ENCODE results near the gene RUBCNL.

RUBCNL gene

GRCh38 chr13:46320821-46321220 is 66.2 kb downstream of the RUBCNL start:
- H3K4me3 ChIP-seq (ENCODE audit: low read depth, low read length): no peak overlapping the region
- TF ChIP-seq, protein P1, sequence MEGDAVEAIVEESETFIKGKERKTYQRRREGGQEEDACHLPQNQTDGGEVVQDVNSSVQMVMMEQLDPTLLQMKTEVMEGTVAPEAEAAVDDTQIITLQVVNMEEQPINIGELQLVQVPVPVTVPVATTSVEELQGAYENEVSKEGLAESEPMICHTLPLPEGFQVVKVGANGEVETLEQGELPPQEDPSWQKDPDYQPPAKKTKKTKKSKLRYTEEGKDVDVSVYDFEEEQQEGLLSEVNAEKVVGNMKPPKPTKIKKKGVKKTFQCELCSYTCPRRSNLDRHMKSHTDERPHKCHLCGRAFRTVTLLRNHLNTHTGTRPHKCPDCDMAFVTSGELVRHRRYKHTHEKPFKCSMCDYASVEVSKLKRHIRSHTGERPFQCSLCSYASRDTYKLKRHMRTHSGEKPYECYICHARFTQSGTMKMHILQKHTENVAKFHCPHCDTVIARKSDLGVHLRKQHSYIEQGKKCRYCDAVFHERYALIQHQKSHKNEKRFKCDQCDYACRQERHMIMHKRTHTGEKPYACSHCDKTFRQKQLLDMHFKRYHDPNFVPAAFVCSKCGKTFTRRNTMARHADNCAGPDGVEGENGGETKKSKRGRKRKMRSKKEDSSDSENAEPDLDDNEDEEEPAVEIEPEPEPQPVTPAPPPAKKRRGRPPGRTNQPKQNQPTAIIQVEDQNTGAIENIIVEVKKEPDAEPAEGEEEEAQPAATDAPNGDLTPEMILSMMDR (conservative IDR thresholded peaks at IDR 0.05; ENCODE audit: low read depth, low read length): no peak
- DNase-seq (ENCODE audit: low read depth): no peak

DNA sequence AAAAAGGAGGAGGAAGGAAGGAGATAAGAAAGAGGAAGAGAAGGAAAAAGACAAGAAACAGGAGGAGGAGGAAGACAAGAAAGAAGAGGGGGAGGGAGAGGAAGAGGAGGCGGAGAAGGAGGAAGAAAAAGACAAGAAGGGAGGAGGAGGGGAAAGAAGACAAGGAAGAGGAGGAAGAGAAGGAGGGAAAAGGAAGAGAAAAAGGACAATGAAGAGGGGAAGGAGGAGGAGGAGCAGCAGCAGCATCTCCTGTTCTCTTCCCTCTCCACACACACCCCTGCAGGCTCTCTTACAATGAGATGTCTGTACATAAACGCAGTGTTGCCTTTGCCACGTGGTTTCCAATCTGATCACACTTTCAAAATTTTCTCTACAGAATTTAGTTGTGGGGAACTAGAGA is 66.6 kb downstream of the RUBCNL start:
- TF ChIP-seq, protein P1 (conservative IDR thresholded peaks at IDR 0.05; ENCODE audit: low read depth, low read length): no peak
- H3K4me3 ChIP-seq (ENCODE audit: low read depth, low read length): no peak overlapping the region
- no peak for DNase-seq (ENCODE audit: low read depth)

- no peak for DNase-seq (ENCODE audit: low read depth)
- H3K4me3 ChIP-seq (ENCODE audit: low read depth, low read length): no peak overlapping the region
- TF ChIP-seq, protein P1 (conservative IDR thresholded peaks at IDR 0.05; ENCODE audit: low read depth, low read length): no peak
Measured at GRCh38 chr13:46318986-46319385, 68.1 kb downstream of the RUBCNL start.

- TF ChIP-seq, protein P1 (conservative IDR thresholded peaks at IDR 0.05; ENCODE audit: low read depth, low read length): no peak
- peak; percentile 51 for DNase-seq (ENCODE audit: low read depth)
Measured at GRCh38 chr13:46317120-46317519, 69.9 kb downstream of the RUBCNL start.

GRCh38 chr13:46315491-46316075 is 71.5 kb downstream of the RUBCNL start:
- DNase-seq (ENCODE audit: low read depth): no peak
- H3K4me3 ChIP-seq (ENCODE audit: low read depth, low read length): no peak overlapping the region
- TF ChIP-seq, protein P1 (conservative IDR thresholded peaks at IDR 0.05; ENCODE audit: low read depth, low read length): no peak

More at GRCh38 chr13:46317120-46317519, 69.9 kb downstream of the RUBCNL start:
- H3K4me3 ChIP-seq (ENCODE audit: low read depth, low read length): no peak overlapping the region

DNA sequence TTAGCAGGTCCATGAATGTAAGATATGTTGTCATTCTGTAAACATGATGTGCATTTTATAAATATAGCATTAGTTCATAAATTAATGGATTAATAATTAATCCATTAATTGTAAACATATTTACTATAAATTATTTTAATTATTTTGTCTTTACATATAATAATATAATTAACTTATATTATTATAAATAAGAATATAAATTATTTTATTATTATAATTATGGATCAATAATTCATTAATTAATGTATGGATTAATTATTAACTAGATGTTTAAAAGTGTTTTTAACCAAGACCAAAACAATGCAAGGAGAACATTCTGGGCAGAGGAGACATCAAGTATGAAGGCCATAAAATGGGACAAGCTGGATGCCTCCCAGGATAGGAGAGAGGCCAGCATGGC is 72.0 kb downstream of the RUBCNL start:
- no peak for DNase-seq (ENCODE audit: low read depth)
- TF ChIP-seq, protein P1 (conservative IDR thresholded peaks at IDR 0.05; ENCODE audit: low read depth, low read length): no peak

GRCh38 chr13:46314587-46314986 is 72.5 kb downstream of the RUBCNL start:
- TF ChIP-seq, protein P1 (conservative IDR thresholded peaks at IDR 0.05; ENCODE audit: low read depth, low read length): no peak
- DNase-seq (ENCODE audit: low read depth): no peak
- no peak overlapping the region for H3K4me3 ChIP-seq (ENCODE audit: low read depth, low read length)

More for the DNA sequence above, 72.0 kb downstream of the RUBCNL start:
- no peak overlapping the region for H3K4me3 ChIP-seq (ENCODE audit: low read depth, low read length)

Measured in choroid plexus epithelial cell (primary cell).